ENCODE data around the gene FLII.
"Not testable (repeated sequence)": the region's sequence is repeated elsewhere in the genome, so short reads cannot be mapped to it uniquely, and the experiment has no call there.

GRCh38 chr17:18303206-18303605 is 44.7 kb upstream of the FLII start:
- not testable (repeated sequence) for TF ChIP-seq POLR2A, CTCF (IDR thresholded peaks at IDR 0.05)
